ENCODE data around the gene PRND.
"Not testable (repeated sequence)": the region's sequence is repeated elsewhere in the genome, so short reads cannot be mapped to it uniquely, and the experiment has no call there.

PRND gene

GRCh38 chr20:4740774-4741431, 19.2 kb downstream of the PRND start:
- DNase-seq: peak; percentile 79

DNA sequence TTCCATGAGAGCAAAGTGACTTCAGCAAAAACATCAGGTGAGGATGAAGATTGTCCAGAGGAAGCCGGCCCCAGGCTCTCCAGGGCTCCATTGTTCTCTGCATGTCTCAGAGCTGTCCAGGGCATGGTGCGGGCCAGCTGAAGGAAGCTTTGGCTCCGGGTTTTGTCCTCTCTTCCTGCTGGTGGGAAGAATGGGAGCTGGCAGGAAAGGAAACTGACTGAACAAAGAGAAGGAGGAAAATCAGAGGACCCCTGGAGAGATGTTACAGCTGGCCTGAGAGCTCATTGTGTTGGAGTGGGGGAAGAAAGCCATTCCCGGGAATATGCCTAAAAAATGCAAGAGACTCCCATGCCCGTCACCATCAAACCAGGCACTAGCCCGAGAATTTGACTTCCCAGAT, 27.1 kb downstream of the PRND start:
- DNase-seq: no peak

DNA sequence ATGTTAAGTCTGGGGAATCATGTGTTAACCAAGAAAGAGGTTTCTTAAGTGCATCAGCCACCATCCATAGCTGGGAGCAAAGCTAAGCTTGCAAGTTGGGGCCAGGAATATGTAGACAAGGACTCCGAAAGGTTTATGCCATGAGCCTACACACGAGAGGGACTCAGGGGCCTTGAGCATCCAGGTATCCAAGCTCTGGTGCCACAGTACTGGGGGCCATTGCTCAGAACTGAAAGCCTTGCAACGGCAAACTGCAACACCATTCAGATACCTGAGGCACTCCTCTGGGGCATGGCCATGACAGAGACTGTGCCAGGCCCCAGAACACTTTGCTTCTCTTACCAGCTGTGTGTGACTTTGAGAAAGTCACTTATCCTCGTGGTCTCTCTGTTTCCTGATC, 27.6 kb downstream of the PRND start:
- DNase-seq: no peak

DNA sequence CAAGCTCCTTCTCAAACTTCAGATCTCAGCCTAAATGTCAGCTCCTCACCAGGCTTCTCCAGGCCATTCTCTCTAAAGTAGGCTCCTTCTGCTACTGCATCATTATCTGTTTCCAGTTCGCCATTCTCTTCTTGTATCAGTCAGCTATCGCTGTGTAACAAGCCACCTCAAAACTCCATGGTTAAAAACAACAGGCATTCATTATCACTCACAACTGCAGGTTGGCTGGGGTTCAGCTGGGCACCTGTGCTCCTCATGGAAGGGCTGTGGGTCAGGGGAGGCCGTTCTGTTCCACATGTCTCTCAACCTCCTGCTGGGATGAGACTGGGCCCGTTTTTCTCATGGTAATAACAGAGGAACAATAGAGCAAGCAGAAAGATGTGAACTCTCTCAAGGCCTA, 28.7 kb downstream of the PRND start:
- no peak for DNase-seq

DNA sequence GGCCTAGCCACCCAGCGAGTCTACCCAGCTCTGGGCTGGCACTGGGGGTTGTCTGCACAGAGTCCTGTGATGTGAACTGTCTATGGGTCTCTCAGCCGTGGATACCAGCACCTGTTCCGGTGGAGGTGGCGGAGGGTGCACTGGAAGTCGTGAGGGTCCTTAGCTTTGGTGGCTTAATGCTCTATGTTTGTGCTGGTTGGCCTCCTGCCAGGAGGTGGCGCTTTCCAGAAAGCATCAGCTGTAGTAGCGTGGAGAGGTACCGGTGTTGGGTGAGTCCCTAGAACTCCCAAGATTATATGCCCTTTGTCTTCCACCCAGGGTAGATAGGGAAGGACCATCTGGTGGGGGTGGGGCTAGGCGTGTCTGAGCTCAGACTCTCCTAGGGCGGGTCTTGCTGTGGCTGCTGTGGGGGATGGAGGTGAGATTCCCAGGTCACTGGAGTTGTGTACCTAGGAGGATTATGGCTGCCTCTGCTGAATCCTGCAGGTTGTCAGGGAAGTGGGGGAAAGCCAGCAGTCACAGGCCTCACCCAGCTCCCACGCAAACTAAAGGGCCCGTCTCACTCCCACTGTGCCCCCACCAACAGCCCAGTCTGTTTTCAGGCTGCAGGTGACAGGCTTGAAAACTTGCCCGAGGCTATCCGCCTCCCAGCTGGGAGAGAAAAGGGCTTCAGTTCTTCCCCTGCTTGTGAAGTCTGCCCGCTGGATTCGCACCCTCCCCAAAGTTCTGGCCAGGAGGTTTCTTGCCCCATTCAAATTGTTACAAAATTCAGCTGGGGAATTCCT, 37.6 kb downstream of the PRND start:
- DNase-seq: peak; percentile 74

DNA sequence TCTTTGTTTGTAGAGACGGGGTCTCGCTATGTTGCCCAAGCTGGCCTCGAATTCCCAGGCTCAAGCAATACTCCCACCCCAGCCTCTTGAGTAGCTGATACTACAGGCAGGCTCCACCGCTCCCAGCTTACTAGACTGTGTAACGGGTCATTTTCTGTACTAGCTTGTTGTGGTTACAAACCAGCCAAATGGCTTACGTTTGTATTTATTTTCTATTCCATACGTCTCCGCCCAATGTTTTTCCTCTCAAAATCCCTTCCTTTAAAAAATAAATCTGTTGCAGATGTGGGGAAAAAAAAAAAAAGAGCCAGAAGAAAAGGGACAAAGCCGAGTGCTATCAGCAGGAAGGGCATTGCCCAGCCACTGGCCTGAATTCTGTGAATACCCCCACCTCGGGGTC, 41.6 kb downstream of the PRND start:
- no peak for DNase-seq

- DNase-seq: no peak
Observed at GRCh38 chr20:4763723-4764510, 42.2 kb downstream of the PRND start.

DNA sequence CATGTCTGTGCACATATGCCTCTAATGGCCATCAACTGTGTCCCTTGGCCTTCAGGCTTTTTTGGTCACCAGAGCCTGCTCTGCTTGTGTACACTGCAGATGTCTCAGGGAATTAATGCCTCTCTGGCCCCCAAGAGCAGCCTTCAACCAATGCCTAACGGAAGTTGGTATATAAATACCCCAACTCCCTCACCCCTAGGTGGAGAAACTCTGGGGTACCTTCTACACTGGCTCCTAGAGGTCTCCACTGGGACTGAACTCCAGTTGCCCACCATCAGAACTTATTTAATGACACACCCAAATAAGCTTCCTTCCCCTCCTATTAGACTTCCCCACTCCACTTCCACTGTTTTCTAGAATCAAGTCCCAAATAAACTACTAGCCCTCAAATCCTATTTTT, 43.1 kb downstream of the PRND start:
- no peak for DNase-seq

GRCh38 chr20:4765681-4766080, 44.0 kb downstream of the PRND start:
- DNase-seq: no peak

- no peak for DNase-seq
Observed at GRCh38 chr20:4766631-4767030, 44.9 kb downstream of the PRND start.

GRCh38 chr20:4767084-4767483, 45.4 kb downstream of the PRND start:
- DNase-seq: no peak

GRCh38 chr20:4769328-4769727, 47.6 kb downstream of the PRND start:
- no peak for DNase-seq

- DNase-seq: no peak
Observed at GRCh38 chr20:4770026-4770425, 48.3 kb downstream of the PRND start.

GRCh38 chr20:4771004-4771403, 49.3 kb downstream of the PRND start:
- DNase-seq: no peak

- DNase-seq: no peak
Observed at GRCh38 chr20:4772132-4772531, 50.4 kb downstream of the PRND start.

DNA sequence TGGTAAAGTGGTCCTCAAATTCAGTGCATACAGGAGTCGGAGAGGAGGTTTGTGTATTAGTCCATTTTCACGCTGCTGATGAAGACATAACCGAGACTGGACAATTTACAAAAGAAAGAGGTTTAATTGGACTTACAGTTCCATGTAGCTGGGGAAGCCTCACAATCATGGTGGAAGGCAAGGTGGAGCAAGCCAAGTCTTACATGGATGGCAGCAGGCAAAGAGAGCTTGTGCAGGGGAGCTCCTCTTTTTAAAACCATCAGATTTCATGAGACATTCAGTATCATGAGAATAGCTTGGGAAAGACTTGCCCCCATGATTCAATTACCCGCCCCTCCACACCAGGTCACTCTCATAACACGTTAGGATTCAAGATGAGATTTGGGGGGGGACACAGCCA, 51.3 kb downstream of the PRND start:
- DNase-seq: not testable (repeated sequence)

GRCh38 chr20:4773736-4774135, 52.0 kb downstream of the PRND start:
- no peak for DNase-seq

DNA sequence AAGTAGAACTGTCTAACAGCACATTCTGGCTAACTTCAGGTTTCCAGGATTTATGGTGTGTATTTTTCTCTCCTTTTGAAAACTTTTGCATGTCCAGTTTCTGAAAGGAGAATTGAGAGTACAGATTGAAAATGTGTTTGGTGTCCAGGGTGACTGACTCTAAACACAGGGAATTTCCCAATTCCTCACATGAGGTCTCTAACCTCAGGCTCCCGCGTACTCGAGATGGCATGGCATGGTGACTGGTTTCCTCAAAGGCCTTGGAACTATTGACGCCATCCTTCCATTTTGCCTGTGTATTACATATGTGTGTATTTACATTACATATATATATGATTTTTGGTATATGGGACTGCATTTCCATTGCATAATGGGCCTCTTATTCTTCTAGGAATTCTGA, 52.5 kb downstream of the PRND start:
- DNase-seq: no peak

GRCh38 chr20:4775322-4776078, 53.8 kb downstream of the PRND start:
- no peak for DNase-seq

DNA sequence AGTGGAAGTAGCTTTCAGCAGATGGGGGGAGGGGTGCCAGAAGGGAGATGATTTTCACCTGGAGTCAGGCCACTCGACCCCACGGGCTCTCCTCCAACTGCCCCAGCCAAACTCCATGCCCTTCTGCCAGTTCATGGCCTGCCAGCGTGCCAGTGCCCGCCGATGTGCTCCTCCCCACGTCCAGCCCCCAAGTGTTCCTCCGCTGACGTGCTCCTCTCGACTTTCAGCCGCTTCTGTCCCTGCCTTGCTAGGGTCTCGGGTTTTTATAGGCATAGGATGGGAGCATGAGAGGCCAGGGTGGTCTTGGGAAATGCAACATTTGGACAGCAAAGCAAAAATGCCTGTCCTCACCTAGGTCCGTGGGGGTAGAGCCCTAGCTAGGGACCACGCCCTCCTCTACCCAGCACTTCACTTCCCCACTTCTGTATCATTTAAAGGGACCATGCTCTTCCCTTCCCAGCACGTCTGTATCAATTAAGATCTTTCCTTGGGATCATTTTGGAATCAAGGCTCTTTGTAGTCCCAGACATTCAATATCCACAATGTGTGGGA, 54.4 kb downstream of the PRND start:
- DNase-seq: no peak

Data from activated CD4-positive, alpha-beta T cell treated with anti-CD3 and anti-CD28 coated beads for 48 hours (primary cell).